Loucy (cell line): ENCODE data around the gene CNTNAP2.

Experiments
- H2AFZ ChIP-seq: fragments of 200-600 bp; sonication (generic); 2 replicates; pipeline ENCODE4 v1.6.0; 2016; ENCODE audit warnings: antibody characterized with exemption, mild to moderate bottlenecking, low read length, moderate library complexity
- H3F3A ChIP-seq: fragments of 200-600 bp; 2 replicates; pipeline ENCODE4 v1.6.0; 2016; ENCODE audit warnings: antibody characterized with exemption, low read depth, mild to moderate bottlenecking
- H3K27me3 ChIP-seq: fragments of 200-600 bp; sonication (generic); 2 replicates; pipeline ENCODE4 v1.6.1; 2014; ENCODE audit warnings: low read length, mild to moderate bottlenecking; ENCODE audit not compliant: insufficient read depth, poor library complexity, severe bottlenecking
- H3K36me3 ChIP-seq: fragments of 200-600 bp; sonication (generic); 2 replicates; pipeline ENCODE4 v1.6.1; 2016; ENCODE audit warnings: low read length; ENCODE audit not compliant: insufficient read depth
- H3K4me1 ChIP-seq: fragments of 200-600 bp; sonication (generic); 2 replicates; pipeline ENCODE4 v1.5.1; 2014; ENCODE audit warnings: low read length, mild to moderate bottlenecking; ENCODE audit not compliant: insufficient read depth, poor library complexity, severe bottlenecking
- H3K4me2 ChIP-seq: fragments of 200-600 bp; sonication (generic); 2 replicates; pipeline ENCODE4 v1.6.0; 2014; ENCODE audit warnings: antibody characterized with exemption, low read length, low read depth, mild to moderate bottlenecking; ENCODE audit not compliant: poor library complexity, severe bottlenecking
- H3K4me3 ChIP-seq: fragments of 200-600 bp; sonication (generic); 2 replicates; pipeline ENCODE4 v1.5.1; 2014; ENCODE audit warnings: low read length, mild to moderate bottlenecking, mixed read lengths; ENCODE audit not compliant: poor library complexity, severe bottlenecking
- H3K79me2 ChIP-seq: fragments of 200-600 bp; sonication (generic); 2 replicates; pipeline ENCODE4 v1.6.1; 2014; ENCODE audit warnings: low read length; ENCODE audit not compliant: insufficient read depth
- H3K9ac ChIP-seq: fragments of 200-600 bp; sonication (generic); 2 replicates; pipeline ENCODE4 v1.6.0; 2014; ENCODE audit warnings: mild to moderate bottlenecking, low read depth, low read length, moderate library complexity; ENCODE audit not compliant: poor library complexity, severe bottlenecking
- H3K9me2 ChIP-seq: fragments of 200-600 bp; sonication (generic); replicated peaks from 2 replicates; pipeline ENCODE4 v1.6.1; 2016; ENCODE audit warnings: low read depth, low read length, mixed read lengths
- H3K9me3 ChIP-seq: fragments of 200-600 bp; sonication (generic); 2 replicates; pipeline ENCODE4 v1.6.1; 2014; ENCODE audit warnings: mild to moderate bottlenecking, antibody characterized with exemption, low read length, low read depth; ENCODE audit not compliant: insufficient read depth
- H4K20me1 ChIP-seq: fragments of 200-600 bp; sonication (generic); 2 replicates; pipeline ENCODE4 v1.6.0; 2014; ENCODE audit warnings: antibody characterized with exemption, low read length, mild to moderate bottlenecking; ENCODE audit not compliant: insufficient read depth, poor library complexity, severe bottlenecking
- CTCF ChIP-seq: fragments of 200-600 bp; sonication (generic); conservative IDR thresholded peaks from 2 replicates; pipeline ENCODE4 v1.5.1; 2014; ENCODE audit warnings: mild to moderate bottlenecking, antibody characterized with exemption, low read length
- EZH2phosphoT487 ChIP-seq: fragments of 200-600 bp; IDR thresholded peaks from 2 replicates; pipeline ENCODE4 v1.6.1; 2018; ENCODE audit warnings: antibody characterized with exemption, mild to moderate bottlenecking, moderate library complexity, borderline replicate concordance

Gene CNTNAP2

GRCh38 chr7:147990079-147990478 lies 1873.5 kb downstream of the CNTNAP2 start:
- Histone ChIP-seq H3F3A (no peaks in the 10 kb centered on the region), H3K36me3 (no peaks in the 10 kb centered on the region), H3K79me2 (no peaks in the 10 kb centered on the region), H3K9me3 (peaks cover 4% of the 10 kb centered on the region; the same call in 1 of the 2 replicates), H3K27me3 (no peaks in the 10 kb centered on the region), H3K9me2 (no peaks in the 10 kb centered on the region), H3K9ac (no peak overlapping the region), H4K20me1 (no peaks in the 10 kb centered on the region), H3K4me3 (no peak overlapping the region), H3K4me1 (no peaks in the 10 kb centered on the region), H3K4me2 (no peak overlapping the region), H2AFZ (no peak overlapping the region)
- TF ChIP-seq CTCF (no peak), EZH2phosphoT487 (no peak)

GRCh38 chr7:147990942-147991341 lies 1874.3 kb downstream of the CNTNAP2 start:
- Histone ChIP-seq H3F3A (no peaks in the 10 kb centered on the region), H3K9ac (no peak overlapping the region), H3K9me2 (no peaks in the 10 kb centered on the region), H3K4me3 (no peak overlapping the region), H4K20me1 (no peaks in the 10 kb centered on the region), H3K4me2 (no peak overlapping the region), H3K9me3 (peaks cover 4% of the 10 kb centered on the region; the same call in 1 of the 2 replicates), H3K27me3 (no peaks in the 10 kb centered on the region), H2AFZ (no peak overlapping the region), H3K79me2 (no peaks in the 10 kb centered on the region), H3K4me1 (no peaks in the 10 kb centered on the region), H3K36me3 (no peaks in the 10 kb centered on the region)
- TF ChIP-seq EZH2phosphoT487 (no peak), CTCF (no peak)

- Histone ChIP-seq H3K9ac (no peak overlapping the region), H3K4me1 (no peaks in the 10 kb centered on the region), H3K4me2 (no peak overlapping the region), H2AFZ (no peak overlapping the region), H3K9me3 (no peaks in the 10 kb centered on the region), H3F3A (no peaks in the 10 kb centered on the region), H3K9me2 (no peaks in the 10 kb centered on the region), H3K27me3 (no peaks in the 10 kb centered on the region), H3K4me3 (no peak overlapping the region), H3K79me2 (no peaks in the 10 kb centered on the region), H3K36me3 (no peaks in the 10 kb centered on the region), H4K20me1 (no peaks in the 10 kb centered on the region)
- TF ChIP-seq CTCF (no peak), EZH2phosphoT487 (no peak)
Observed at GRCh38 chr7:147992698-147993097, 1876.1 kb downstream of the CNTNAP2 start.
